ENCODE results near the gene CFAP54.

DNA sequence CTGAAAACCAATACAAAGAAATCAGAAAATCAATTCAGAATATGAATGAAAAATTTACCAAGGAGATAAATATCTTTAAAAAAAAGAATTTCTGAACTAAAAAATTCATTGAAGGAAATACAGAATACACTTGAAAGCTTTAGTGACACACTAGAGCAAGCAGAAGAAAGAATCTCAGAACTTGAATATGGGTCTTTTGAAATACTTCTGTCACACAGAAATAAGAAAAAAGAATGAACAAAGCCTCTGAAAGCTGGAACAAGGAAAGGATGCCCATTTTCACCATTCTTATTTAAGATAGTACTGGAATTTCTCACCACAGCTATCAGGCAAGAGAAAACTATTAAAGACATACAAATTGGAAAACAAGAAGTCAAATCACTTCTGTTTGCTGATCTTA, 314.6 kb downstream of the CFAP54 start:
- TF ChIP-seq, protein P1, sequence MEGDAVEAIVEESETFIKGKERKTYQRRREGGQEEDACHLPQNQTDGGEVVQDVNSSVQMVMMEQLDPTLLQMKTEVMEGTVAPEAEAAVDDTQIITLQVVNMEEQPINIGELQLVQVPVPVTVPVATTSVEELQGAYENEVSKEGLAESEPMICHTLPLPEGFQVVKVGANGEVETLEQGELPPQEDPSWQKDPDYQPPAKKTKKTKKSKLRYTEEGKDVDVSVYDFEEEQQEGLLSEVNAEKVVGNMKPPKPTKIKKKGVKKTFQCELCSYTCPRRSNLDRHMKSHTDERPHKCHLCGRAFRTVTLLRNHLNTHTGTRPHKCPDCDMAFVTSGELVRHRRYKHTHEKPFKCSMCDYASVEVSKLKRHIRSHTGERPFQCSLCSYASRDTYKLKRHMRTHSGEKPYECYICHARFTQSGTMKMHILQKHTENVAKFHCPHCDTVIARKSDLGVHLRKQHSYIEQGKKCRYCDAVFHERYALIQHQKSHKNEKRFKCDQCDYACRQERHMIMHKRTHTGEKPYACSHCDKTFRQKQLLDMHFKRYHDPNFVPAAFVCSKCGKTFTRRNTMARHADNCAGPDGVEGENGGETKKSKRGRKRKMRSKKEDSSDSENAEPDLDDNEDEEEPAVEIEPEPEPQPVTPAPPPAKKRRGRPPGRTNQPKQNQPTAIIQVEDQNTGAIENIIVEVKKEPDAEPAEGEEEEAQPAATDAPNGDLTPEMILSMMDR (IDR thresholded peaks at IDR 0.05; ENCODE audit: insufficient read depth, low read depth, low read length): no peak
- no peak for TF ChIP-seq EZH2 (IDR thresholded peaks at IDR 0.05; ENCODE audit: insufficient read depth, low read length)
